HG03460 (cell line): ENCODE results near the gene EXOC6B.
"Not testable (repeated sequence)": the region's sequence is repeated elsewhere in the genome, so short reads cannot be mapped to it uniquely, and the experiment has no call there.

Source experiments
- ATAC-seq: cut with Tn5 transposase; IDR thresholded peaks from one replicate; pipeline ENCODE4 v1.9.1; 2021; ENCODE audit not compliant: unreplicated experiment

The EXOC6B gene

DNA sequence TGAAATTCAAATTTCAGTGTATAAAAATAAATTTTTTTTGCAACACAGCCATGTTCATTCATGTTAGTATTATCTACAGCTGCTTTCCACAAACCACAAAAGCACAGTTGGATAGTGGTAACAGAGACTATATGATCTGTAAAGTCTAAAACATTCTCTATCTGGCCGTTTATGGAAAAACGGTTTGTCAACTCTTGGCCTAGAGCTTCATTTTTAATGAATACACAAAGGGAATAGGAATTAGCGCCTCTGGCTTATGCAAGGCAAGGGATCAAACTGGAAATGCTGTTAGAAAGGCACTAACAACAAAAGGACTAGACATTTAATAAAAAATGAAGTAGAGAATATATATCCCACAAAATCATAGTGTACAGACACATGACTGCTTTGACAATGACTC lies 211.9 kb downstream of the EXOC6B start:
- ATAC-seq: no peak

DNA sequence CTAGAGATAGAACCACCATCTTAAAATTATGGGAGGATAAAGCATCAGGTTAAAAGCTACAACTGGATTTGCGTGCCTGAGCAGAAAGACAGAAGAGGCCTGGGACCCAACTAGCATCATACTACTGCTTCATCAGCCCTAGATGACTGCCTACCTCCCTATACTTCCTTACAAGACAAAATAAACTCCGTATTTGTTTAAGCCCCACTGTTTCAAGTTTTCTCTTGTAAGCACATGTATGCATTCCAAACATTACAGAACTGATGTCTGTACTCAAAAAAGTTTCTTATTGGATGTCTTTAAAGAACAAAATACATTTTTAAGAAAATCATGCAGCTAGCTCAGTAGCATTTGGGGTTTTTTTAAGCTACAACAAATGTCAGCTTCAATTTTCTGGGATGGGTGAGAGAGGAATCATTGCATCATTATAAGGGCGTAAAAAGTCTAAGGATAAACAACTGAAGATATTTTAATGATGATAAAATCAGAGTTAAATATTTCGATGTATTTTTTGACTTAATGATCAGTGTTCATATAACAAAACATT lies 213.1 kb downstream of the EXOC6B start:
- no peak for ATAC-seq

DNA sequence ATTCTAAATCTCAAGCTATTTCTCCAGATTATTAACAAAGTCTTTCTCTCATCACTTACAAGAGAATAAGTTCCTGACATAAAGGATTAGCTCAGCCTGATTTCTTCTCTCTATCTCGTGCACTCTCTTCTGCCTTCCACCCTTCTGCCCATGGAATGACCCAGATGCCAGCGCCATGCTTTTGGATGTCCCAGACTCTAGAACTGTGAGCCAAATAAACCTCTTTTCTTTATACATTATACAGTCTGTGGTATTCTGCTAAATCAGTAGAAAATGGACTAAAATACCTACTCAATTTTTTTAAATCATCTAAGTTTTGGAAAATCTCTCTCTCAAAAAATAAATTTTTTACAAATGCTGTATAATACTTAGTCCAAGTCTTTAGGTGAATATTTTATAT lies 218.6 kb downstream of the EXOC6B start:
- ATAC-seq: no peak

GRCh38 chr2:72605836-72606442 lies 219.9 kb downstream of the EXOC6B start:
- no peak for ATAC-seq

- ATAC-seq: no peak
Measured at GRCh38 chr2:72604468-72604867, 221.4 kb downstream of the EXOC6B start.

GRCh38 chr2:72603481-72603880 lies 222.4 kb downstream of the EXOC6B start:
- ATAC-seq: no peak

DNA sequence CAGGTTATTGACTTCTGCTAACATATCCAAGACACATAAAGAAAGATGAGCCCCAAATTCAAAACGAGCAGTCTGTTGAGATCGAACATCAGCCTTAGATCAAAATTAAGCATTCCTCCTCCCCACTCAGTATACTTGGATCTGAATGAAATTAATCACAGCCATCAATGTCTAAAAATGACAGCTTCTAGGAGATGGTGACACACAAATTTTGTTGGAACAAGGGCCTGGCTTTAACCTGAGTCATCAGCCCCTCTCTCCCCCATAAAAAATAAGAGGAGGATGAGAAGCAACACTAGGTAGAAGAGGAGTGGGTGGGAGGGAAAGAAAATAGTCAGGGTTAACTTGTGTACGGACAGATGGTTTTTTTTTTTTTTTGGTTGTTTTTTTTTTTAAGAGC lies 223.1 kb downstream of the EXOC6B start:
- ATAC-seq: no peak

DNA sequence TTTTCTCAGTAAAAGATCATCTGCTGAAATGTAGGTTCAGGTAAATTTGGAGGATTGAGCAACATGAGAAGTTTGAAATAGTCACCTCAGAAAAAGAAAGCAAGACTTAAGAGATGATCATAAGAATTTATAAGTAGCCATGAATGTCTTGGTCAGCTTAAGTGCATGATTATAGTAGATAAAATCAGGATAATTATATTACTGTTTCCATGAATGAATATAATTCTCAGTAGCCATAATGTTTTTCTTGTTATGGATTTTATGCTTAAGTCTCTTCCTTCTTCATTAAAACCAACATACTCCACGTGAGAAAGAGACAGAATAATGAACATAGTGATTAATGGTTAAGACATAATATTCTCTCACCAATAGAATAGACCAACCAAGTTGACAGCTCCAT lies 223.7 kb downstream of the EXOC6B start:
- no peak for ATAC-seq

GRCh38 chr2:72583836-72584235 lies 242.0 kb downstream of the EXOC6B start:
- ATAC-seq: not testable (repeated sequence)

- ATAC-seq: no peak
Measured at GRCh38 chr2:72583376-72583775, 242.5 kb downstream of the EXOC6B start.

DNA sequence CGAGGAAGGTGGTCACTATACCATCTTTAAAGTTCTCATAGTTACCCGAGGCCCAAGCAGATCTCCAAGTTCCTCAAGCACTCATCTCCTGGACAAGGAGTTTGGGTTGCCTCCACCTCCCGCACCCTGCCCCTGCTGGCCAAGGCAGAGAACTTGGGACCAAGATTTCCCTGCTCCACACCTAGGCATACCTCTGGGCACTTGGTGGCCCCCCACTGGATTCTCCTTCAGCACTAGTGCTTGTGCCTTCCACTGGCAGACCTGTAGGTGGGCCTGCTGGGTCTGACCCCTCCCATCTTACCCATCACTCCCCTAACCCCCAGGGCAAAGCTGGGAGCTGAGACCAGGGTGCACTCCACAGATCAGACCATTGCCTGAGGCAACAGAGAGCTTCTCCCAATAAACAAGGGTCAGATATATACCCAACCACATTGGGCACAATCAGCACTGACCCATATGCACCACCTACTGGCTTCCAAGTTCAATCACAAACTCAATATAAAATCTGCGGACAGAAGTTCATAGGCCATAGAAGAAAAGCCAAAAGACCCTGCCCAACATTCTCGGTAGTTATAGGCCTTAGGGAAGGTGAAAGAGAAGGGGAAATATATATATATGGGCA lies 244.2 kb downstream of the EXOC6B start:
- ATAC-seq: no peak

- no peak for ATAC-seq
Measured at GRCh38 chr2:72579591-72580180, 246.1 kb downstream of the EXOC6B start.

DNA sequence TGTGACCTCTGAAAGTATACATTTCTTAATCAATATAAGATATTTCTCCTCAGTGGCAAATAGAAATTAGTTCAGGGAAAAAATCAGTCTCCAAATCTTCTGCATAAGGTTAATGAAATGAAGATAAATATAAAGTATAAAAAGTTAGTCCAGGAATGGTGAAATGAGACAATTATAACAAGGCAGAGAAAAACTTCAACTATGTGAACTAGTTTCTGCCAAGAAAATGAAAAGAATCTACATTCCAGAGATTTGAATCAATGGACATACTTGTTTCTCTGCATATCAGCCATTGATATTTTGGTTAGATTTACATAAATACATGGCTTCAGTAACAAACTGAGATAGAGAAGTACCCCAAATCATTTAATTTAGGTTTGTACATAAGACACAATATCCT lies 249.0 kb downstream of the EXOC6B start:
- ATAC-seq: no peak

DNA sequence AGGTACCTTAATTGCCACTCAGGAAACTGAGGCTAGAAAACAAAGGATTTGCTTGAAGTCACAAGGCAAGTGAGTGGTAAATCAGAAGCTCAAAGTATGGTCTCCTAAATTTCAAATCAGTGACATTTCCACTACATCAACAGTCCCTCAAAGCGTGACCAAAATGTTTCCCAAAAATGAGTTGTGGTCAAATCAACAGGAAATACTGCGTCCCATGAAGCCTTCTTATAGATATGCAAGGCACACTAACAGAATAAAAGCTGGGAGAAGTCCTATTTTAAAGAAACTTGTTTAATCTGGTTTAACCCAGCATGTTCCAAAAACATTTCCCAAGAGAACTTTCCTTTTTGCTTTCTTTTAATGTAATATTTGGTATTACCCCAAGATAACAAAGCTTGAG lies 249.4 kb downstream of the EXOC6B start:
- ATAC-seq: no peak

DNA sequence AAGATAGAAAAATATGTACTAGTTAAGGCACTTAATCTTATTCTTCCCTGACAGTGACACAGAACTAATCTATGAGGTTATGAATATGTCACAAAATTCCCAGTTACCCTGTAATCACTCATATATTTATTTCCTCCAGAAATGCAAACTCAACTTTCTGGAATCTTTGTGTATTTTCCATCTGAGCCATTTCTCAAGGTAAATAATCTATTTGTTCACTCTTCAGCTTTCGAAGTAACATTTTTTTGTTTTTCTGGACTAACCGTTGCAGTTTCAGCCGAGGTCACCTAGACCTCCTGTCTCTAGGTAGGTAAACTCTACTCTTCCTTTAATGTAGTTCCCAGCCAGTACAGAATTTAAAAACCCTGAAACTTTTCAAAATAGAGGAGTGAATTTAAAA lies 250.9 kb downstream of the EXOC6B start:
- no peak for ATAC-seq

- no peak for ATAC-seq
Measured at GRCh38 chr2:72573232-72573631, 252.6 kb downstream of the EXOC6B start.

DNA sequence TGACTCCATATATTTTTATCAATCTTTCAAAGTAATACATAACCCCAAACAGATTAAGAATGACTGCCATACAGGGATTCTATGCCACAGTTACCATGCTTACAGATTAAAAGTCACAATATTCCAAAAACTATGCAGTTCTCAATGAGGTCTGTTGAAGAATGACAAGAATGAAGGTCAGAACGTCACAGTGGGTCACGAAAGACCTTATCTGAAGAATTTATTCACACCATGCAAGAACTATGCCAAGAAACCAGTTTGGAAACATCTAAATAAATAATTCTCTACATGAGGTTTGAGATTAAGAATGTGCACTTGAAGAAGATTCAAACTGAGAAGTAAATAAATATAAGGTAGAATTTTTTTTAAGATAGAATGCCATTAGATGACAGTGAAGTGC lies 253.3 kb downstream of the EXOC6B start:
- no peak for ATAC-seq

DNA sequence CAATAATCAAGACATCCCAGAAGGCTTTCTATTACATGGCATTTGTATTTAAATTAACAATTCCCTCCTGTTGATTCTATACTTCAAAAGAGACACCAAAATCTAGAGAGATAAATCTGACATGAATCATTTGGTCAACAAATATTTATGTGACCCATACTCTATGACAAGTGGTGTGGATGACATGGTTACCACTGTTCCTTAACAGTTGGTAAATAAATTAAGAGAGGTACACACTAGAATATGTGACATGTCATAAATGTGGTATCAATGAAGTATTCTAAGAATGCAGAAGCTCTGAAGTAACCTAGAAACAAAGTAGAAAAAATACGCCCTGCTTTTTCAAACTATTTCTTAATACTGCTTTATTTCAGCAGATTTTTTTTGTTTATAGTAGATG lies 255.4 kb downstream of the EXOC6B start:
- ATAC-seq: no peak

GRCh38 chr2:72562451-72563153 lies 263.2 kb downstream of the EXOC6B start:
- no peak for ATAC-seq

DNA sequence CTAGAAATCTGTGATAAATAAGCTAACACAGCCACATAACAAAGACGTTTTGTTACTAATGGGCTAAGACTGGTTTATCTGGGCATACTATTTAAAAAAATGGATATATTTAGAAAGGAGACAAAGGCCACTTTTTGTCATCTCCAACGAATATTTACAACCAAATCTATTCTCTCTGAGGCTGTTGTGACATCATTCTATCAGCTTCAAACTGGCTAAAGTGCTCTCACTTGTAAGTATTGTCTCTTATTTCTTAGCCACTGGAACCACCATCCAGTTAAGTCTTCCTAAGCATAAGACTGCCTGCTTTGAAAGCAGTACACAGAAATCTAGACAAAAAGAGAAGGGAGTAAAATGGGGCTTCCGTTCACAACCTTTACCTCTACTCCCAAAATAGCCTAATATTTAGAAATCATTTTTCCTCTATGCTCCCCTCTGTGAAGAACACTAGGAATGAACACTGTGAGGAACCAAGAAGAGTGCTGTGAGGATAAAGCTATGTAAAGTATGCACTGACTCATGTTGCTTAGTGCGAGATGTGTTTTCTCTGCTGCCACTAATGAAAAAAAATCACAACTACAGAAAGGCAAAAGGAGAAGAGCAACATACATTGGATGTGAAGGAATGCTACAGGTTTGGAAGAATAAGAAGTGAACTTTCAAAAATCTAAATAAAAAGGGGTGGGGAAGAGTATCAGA lies 264.1 kb downstream of the EXOC6B start:
- no peak for ATAC-seq

DNA sequence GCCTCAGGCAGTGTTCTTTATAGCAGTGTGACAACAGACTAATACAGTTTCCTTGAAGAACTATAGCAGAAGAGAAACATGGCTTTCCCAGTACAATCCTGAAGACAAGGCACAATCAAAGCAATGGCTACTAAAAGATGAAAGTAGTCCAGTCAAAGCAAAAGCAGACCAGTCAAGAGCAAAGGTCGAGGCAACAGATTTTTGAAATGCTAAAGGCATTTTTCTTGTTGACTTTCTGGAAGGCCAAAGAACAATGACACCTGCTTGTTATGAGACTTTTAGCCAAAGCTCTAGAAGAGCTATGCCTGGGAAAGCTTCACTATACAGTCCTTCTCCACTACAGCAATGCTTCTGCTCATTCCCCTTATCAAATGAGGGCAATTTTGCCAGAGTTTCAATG lies 269.9 kb downstream of the EXOC6B start:
- ATAC-seq: no peak
